HepG2 (cell line): ENCODE results near the gene MLLT1. TPM values are rescaled to one million over a fixed set of nuclear protein-coding genes. Genes with fewer than 3 reads are reported as not detected.

ENCODE experiments used
- ARNT ChIP-seq: fragments of 450-650 bp; IDR thresholded peaks from 2 replicates; pipeline ENCODE4 v1.6.1; 2017
- ELF3 ChIP-seq: IDR thresholded peaks from 2 replicates; pipeline ENCODE4 v1.6.1; 2016; ENCODE audit warnings: missing genetic modification reagents, missing compliant biosample characterization
- FOXA1 ChIP-seq, 2 experiments: fragments of 450-650 bp in 1 of 2; sonication (generic) in 1 of 2; formaldehyde crosslinking in 1 of 2; IDR thresholded peaks; 2 replicates each; pipeline versions ENCODE4 v1.4.0 to v1.6.1; 2016 to 2020; ENCODE audit warnings: missing genetic modification reagents in 1 of 2
- HIVEP1 ChIP-seq: sonication (generic); formaldehyde crosslinking; IDR thresholded peaks from 2 replicates; pipeline ENCODE4 v1.4.0; 2020; ENCODE audit warnings: mild to moderate bottlenecking, missing genetic modification reagents
- JDP2 ChIP-seq: sonication (generic); formaldehyde crosslinking; IDR thresholded peaks from 2 replicates; pipeline ENCODE4 v1.8.1; 2022; ENCODE audit warnings: missing genetic modification reagents, borderline replicate concordance
- KLF6 ChIP-seq: IDR thresholded peaks from 2 replicates; pipeline ENCODE4 v1.8.0; 2016; ENCODE audit warnings: missing biosample characterization, missing genetic modification reagents
- MAFF ChIP-seq: IDR thresholded peaks from 2 replicates; pipeline ENCODE4 v1.6.1; 2011; ENCODE audit warnings: low read depth, low read length, improper control_type of control experiment
- MEF2D ChIP-seq: sonication (generic); formaldehyde crosslinking; IDR thresholded peaks from 2 replicates; pipeline ENCODE4 v1.5.1; 2020; ENCODE audit warnings: mild to moderate bottlenecking, missing genetic modification reagents
- MIER2 ChIP-seq: IDR thresholded peaks from 2 replicates; pipeline ENCODE4 v1.6.1; 2016; ENCODE audit warnings: missing biosample characterization, missing genetic modification reagents
- MIXL1 ChIP-seq: IDR thresholded peaks from 2 replicates; pipeline ENCODE4 v1.6.1; 2016
- NPAS2 ChIP-seq: sonication (generic); formaldehyde crosslinking; IDR thresholded peaks from 2 replicates; pipeline ENCODE4 v1.8.0; 2022; ENCODE audit warnings: mild to moderate bottlenecking, missing genetic modification reagents, borderline replicate concordance
- NR2F2 ChIP-seq: IDR thresholded peaks from 2 replicates; pipeline ENCODE4 v1.6.1; 2012; ENCODE audit warnings: low read depth, inconsistent platforms, borderline replicate concordance
- PITX1 ChIP-seq: sonication (generic); formaldehyde crosslinking; IDR thresholded peaks from 2 replicates; pipeline ENCODE4 v1.5.1; 2020; ENCODE audit warnings: mild to moderate bottlenecking, missing genetic modification reagents
- POGZ ChIP-seq: sonication (generic); formaldehyde crosslinking; IDR thresholded peaks from 2 replicates; pipeline ENCODE4 v1.4.0; 2020; ENCODE audit warnings: mild to moderate bottlenecking, missing genetic modification reagents
- REXO4 ChIP-seq: sonication (generic); formaldehyde crosslinking; IDR thresholded peaks from 2 replicates; pipeline ENCODE4 v1.8.0; 2022; ENCODE audit warnings: missing genetic modification reagents, mild to moderate bottlenecking, borderline replicate concordance
- RFX5 ChIP-seq: IDR thresholded peaks from 2 replicates; pipeline ENCODE4 v1.6.1; 2011; ENCODE audit warnings: low read depth, low read length, improper control_type of control experiment
- SMARCC2 ChIP-seq: fragments of 450-650 bp; IDR thresholded peaks from 2 replicates; pipeline ENCODE4 v1.6.1; 2017; ENCODE audit warnings: antibody characterized with exemption, mild to moderate bottlenecking
- TBX3 ChIP-seq: fragments of 450-650 bp; IDR thresholded peaks from 2 replicates; pipeline ENCODE4 v1.6.1; 2017; ENCODE audit warnings: antibody characterized with exemption, mild to moderate bottlenecking, inconsistent platforms, borderline replicate concordance
- TCF7L2 ChIP-seq: IDR thresholded peaks from 2 replicates; pipeline ENCODE4 v1.6.1; 2011; ENCODE audit warnings: mild to moderate bottlenecking, low read depth, low read length, moderate library complexity
- THAP11 ChIP-seq: IDR thresholded peaks from 2 replicates; pipeline ENCODE4 v1.6.1; 2016; ENCODE audit warnings: missing biosample characterization, missing genetic modification reagents
- TP53 ChIP-seq: sonication (generic); formaldehyde crosslinking; conservative IDR thresholded peaks from 2 replicates; pipeline ENCODE4 v1.4.0; 2020; ENCODE audit warnings: missing genetic modification reagents
- U2AF1 ChIP-seq: fragments of 200-400 bp; formaldehyde crosslinking; optimal IDR thresholded peaks from 2 replicates; pipeline ENCODE3; 2017; ENCODE audit warnings: mild to moderate bottlenecking, low read depth, low read length
- ZFP1 ChIP-seq: IDR thresholded peaks from 2 replicates; pipeline ENCODE4 v1.6.1; 2016
- ZKSCAN1 ChIP-seq: fragments of 150-350 bp; IDR thresholded peaks from 2 replicates; pipeline ENCODE4 v1.6.1; 2014; ENCODE audit warnings: low read length
- ZNF264 ChIP-seq: sonication (generic); formaldehyde crosslinking; IDR thresholded peaks from 2 replicates; pipeline ENCODE4 v1.4.0; 2020; ENCODE audit warnings: missing genetic modification reagents
- ZNF281 ChIP-seq: sonication (generic); formaldehyde crosslinking; IDR thresholded peaks from 2 replicates; pipeline ENCODE4 v1.4.0; 2020; ENCODE audit warnings: missing genetic modification reagents, borderline replicate concordance
- ZNF362 ChIP-seq: sonication (generic); formaldehyde crosslinking; IDR thresholded peaks from 2 replicates; pipeline ENCODE4 v1.4.0; 2020; ENCODE audit warnings: missing genetic modification reagents, mild to moderate bottlenecking, borderline replicate concordance
- ZNF441 ChIP-seq: sonication (generic); formaldehyde crosslinking; IDR thresholded peaks from 2 replicates; pipeline ENCODE4 v1.7.0; 2021; ENCODE audit warnings: missing genetic modification reagents, borderline replicate concordance
- ZNF607 ChIP-seq: sonication (generic); formaldehyde crosslinking; IDR thresholded peaks from 2 replicates; pipeline ENCODE4 v1.5.1; 2020; ENCODE audit warnings: missing genetic modification reagents, mild to moderate bottlenecking, borderline replicate concordance
- ZNF773 ChIP-seq: sonication (generic); formaldehyde crosslinking; IDR thresholded peaks from 2 replicates; pipeline ENCODE4 v1.4.0; 2020; ENCODE audit warnings: missing genetic modification reagents, borderline replicate concordance
- polyA plus RNA-seq, 8 experiments: library from polyadenylated mRNA; depleted of rRNA in 3 of 8; stranded (reverse) in 7 of 8; unstranded in 1 of 8; fragments of >200 nt; fragmentation: Illumina TruSeq in 4 of 8; extraction: Trizol in 4 of 8; gene quantifications; 2 replicates each; pipeline versions ENCODE4 v1.2.1 to v1.2.3, GENCODE V29; 2011 to 2016; ENCODE audit warnings: low read depth in 4 of 8, missing spikeins in 1 of 8, mixed read lengths in 1 of 8; ENCODE audit not compliant: insufficient read depth in 1 of 8
- total RNA-seq, 5 experiments: library from RNA; depleted of rRNA; stranded (reverse); fragments of >200 nt; fragmentation: Illumina TruSeq; extraction: Trizol; gene quantifications; 2 replicates each; pipeline ENCODE4 v1.2.3, GENCODE V29; 2016; ENCODE audit warnings: low read depth in 1 of 5

The MLLT1 gene
- total and polyA plus RNA-seq, 2 of the 13 experiments (the other 11 are each of a cell fraction or from before 2014, with no cell fraction given): 11.7 to 12.2 TPM

GRCh38 chr19:6273701-6274601, 5.8 kb downstream of the MLLT1 start (continued):
- TF ChIP-seq NPAS2 (CRISPR knock-in tag): no peak
- no peak for TF ChIP-seq FOXA1 (IDR thresholded peaks at IDR 0.05)
- TF ChIP-seq FOXA1 (CRISPR knock-in tag; IDR thresholded peaks at IDR 0.05): peak; percentile 96
- no peak for TF ChIP-seq KLF6 (CRISPR knock-in tag)
- TF ChIP-seq PITX1: no peak
- 0 out of 2 replicates have a peak, but pooled peaks have one; percentile 22 for TF ChIP-seq MIER2 (CRISPR knock-in tag)
- peak; percentile 49; the same call in 1 of the 2 replicates for TF ChIP-seq ZNF607 (CRISPR knock-in tag)
- TF ChIP-seq U2AF1: no peak
- no peak for TF ChIP-seq ZNF773 (CRISPR knock-in tag)
- peak; percentile 92 for TF ChIP-seq HIVEP1 (CRISPR knock-in tag)
- no peak for TF ChIP-seq TCF7L2
- TF ChIP-seq JDP2: no peak
- TF ChIP-seq ZNF281 (CRISPR knock-in tag): peak; percentile 92
- no peak for TF ChIP-seq MEF2D
- 0 out of 2 replicates have a peak, but pooled peaks have one; percentile 31 for TF ChIP-seq POGZ (CRISPR knock-in tag)
- TF ChIP-seq REXO4 (CRISPR knock-in tag): no peak
- TF ChIP-seq ZFP1 (CRISPR knock-in tag): 0 out of 2 replicates have a peak, but pooled peaks have one; percentile 64
- peak; percentile 73; the same call in 1 of the 2 replicates for TF ChIP-seq ELF3 (CRISPR knock-in tag)
- TF ChIP-seq ZNF264 (CRISPR knock-in tag): 0 out of 2 replicates have a peak, but pooled peaks have one; percentile 21
- no peak for TF ChIP-seq MIXL1 (CRISPR knock-in tag)
- TF ChIP-seq SMARCC2: no peak
- no peak for TF ChIP-seq TBX3
- peak; percentile 71; the same call in 1 of the 2 replicates for TF ChIP-seq ZNF441 (CRISPR knock-in tag)
- no peak for TF ChIP-seq ZKSCAN1
- peak; percentile 27; the same call in 1 of the 2 replicates for TF ChIP-seq ZNF362
- no peak for TF ChIP-seq MAFF
- no peak for TF ChIP-seq ARNT
- TF ChIP-seq RFX5: no peak
- no peak for TF ChIP-seq TP53 (CRISPR knock-in tag)
- no peak for TF ChIP-seq NR2F2
- peak; percentile 64 for TF ChIP-seq THAP11 (CRISPR knock-in tag)
